Left lobe of liver (tissue), 2 donors: ENCODE results near the gene PASD1. TPM values are rescaled to one million over a fixed set of nuclear protein-coding genes. Genes with fewer than 3 reads are reported as not detected.
"Not testable (repeated sequence)": the region's sequence is repeated elsewhere in the genome, so short reads cannot be mapped to it uniquely, and the experiment has no call there.

Experiments
- ATAC-seq: fragments of 200-7000 bp; cut with Tn5 transposase; one replicate; pipeline ENCODE4 v1.9.1; 2020; ENCODE audit warnings: mild to moderate bottlenecking, moderate library complexity
- DNase-seq: peaks from one replicate; pipeline ENCODE4 v3.0.0-alpha.2; 2020; ENCODE audit warnings: low spot score
- total RNA-seq: library from RNA; stranded (reverse); gene quantifications from one replicate; pipeline ENCODE4 v1.2.1, GENCODE V29; 2021
- donor health status: DM: no; HTN: no; CAD: no; lungs with moderate emphysema.
- donor health status: DM: no; HTN: yes; CAD: no.

Gene PASD1
- total RNA-seq, 1 donor from 2014 or later = not detected

DNA sequence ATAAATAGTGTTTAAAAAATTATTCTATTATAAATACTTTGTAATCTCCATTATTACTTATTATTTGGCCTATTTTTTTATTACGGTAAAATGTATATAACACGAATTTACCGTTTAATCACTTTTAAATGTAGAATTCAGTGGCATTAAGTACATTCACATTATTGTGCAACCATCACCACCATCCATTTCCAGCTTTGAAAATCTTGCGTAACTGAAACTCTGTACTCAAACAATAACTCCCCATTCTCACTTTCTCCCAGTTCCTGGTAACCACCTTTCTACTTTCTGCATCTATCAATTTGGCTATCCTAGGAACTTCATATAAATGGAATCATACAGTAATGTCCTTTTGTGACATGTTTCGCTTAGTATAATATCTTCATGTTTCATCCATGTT, 45.7 kb downstream of the PASD1 start:
- DNase-seq (no peak), ATAC-seq (no peak)

- DNase-seq = no peak
These were observed 57.9 kb downstream of the PASD1 start for GRCh38 chrX:151621422-151621821.

GRCh38 chrX:151624677-151625076, 61.2 kb downstream of the PASD1 start:
- DNase-seq = no peak
- ATAC-seq = no peak

More at GRCh38 chrX:151621422-151621821, 57.9 kb downstream of the PASD1 start:
- no peak for ATAC-seq

DNA sequence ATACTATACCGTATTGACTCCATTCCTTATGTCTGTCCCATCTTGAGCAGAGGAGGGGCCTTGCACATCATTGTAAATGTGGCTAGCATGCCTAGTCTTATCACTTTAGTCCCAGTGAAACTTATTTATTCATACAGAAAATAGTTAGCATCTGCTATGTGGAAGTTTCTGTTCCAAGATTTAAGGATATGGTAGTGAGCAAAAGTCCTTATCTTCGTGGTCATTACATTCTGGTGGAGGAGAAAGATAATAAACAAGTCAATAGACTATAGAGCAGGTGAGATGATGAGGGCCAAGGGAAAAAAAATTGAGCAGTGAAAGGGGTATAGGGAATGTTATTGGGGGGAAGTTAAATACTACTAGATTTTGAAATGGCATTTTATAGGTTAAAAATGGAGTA, 68.3 kb downstream of the PASD1 start:
- no peak for DNase-seq
- ATAC-seq = no peak

GRCh38 chrX:151633157-151633556, 69.7 kb downstream of the PASD1 start:
- ATAC-seq (no peak), DNase-seq (no peak)

DNA sequence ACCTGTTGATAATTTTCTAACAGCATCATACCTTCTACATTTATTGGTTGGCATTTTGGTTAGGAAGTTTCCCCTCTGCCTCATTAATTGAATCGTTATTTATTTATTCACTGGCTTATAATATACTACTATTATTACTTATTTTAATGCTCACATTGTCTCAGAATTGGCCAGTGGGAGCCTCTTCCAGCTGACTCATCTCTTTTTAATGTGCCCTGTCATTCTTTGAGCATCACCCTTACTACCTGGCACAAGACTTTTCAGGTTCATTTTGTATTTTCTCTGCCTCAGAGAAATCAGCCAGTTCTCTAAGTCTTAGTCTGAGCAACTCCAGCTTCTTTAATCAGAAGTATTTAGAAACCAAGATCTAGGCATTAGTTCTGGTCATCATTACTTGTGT, 71.5 kb downstream of the PASD1 start:
- ATAC-seq (no peak), DNase-seq (no peak)

DNA sequence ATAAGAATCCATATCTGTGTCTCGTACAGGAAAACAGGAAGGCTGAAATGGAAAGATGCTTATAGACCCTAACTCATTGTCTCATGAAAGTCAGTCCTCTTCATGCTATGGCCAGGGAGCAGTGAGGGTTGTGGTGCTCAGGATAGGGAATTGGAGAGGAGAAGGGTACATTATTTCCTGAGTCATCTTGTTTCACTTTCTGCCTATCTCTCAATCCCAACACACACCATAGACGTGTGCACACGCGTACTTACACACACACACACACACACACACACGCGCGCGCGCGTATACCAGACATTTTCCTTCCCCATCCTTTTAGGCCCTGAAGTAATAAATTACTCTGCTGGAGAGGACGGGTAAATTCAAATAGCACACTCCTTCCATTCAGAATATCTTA, 78.1 kb downstream of the PASD1 start:
- ATAC-seq (no peak), DNase-seq (no peak)

- DNase-seq (no peak), ATAC-seq (no peak)
These were observed 111.8 kb downstream of the PASD1 start for GRCh38 chrX:151675121-151675746.

- DNase-seq = no peak
- no peak for ATAC-seq
These were observed 112.7 kb downstream of the PASD1 start for GRCh38 chrX:151676196-151676595.

DNA sequence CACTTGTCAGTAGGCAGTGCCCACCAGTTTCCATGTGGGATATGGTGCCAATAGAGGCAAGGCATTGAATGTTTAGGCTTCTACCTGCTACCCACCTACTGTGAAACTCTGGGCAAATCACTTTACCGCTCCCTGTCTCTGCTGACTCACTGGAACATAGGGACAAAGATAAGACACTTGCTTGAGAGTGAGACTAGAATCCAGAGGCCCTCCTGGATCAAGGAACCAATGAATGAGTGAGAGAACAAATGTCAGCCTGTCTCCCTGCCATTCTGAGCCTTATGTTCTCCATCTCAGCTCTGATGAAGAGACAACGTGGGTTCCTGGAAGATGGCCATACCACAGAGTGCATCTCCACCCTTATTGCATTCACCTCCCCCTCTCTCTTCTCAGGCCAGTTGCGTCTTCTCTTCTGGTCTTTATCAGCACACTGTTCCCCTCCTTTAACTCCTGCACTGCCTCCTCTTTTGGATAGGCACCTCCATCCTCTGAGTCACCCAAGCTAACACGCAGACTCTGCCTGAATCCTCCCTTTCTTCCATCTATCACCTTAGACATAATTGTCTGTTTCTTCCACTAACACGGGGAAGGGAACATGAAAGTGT, 116.4 kb downstream of the PASD1 start:
- DNase-seq (no peak), ATAC-seq (no peak)

GRCh38 chrX:151680805-151681204, 117.3 kb downstream of the PASD1 start:
- ATAC-seq = peak; percentile 93

GRCh38 chrX:151687635-151688034, 124.2 kb downstream of the PASD1 start:
- DNase-seq (no peak), ATAC-seq (no peak)

More at GRCh38 chrX:151680805-151681204, 117.3 kb downstream of the PASD1 start:
- DNase-seq = peak; percentile 57

DNA sequence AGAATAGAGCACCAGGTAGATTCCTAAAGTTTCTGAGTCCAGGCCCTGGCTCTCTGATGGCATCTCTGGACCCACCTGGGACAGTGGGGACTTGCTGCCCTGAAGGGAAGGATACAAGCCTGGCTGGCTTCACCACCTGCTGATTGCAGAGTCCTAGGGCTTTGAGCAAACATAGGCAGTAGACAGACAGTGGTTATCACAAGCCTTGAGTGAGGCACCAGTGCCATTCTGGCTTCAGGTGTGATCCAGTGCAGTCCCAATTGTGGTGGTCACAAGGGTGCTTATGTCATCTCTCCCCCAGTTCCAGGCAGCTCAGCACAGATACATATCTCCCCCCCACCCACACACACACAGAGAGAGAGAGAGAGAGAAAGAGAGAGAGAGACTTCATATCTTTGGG, 125.2 kb downstream of the PASD1 start:
- no peak for DNase-seq
- no peak for ATAC-seq

- ATAC-seq (no peak), DNase-seq (no peak)
These were observed 129.3 kb downstream of the PASD1 start for GRCh38 chrX:151692825-151693224.

DNA sequence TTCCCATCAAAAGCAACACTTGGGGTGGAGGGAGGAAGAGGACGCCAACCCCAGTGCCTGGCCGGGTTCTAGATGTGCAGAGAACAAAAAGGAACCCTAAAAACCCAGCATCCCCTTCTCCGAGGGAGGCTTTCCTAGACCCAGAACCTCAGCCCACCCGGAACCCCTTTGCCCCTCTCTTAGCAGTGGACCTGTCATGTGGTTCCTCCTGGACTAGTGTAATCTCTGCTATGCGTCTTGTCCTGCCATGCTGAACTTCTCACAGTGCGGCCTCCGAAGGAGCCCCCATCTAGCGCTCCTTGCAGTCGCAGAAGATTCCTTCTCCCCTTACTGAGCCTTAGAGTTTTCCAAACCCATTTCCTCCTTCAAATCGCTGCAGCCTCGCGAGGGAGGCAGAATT, 130.6 kb downstream of the PASD1 start:
- DNase-seq (no peak), ATAC-seq (no peak)

- no peak for ATAC-seq
- no peak for DNase-seq
These were observed 131.4 kb downstream of the PASD1 start, which contains the start of gene PRRG3 for GRCh38 chrX:151694661-151695582. Gene PRRG3 (plus strand): TSS chrX:151695458. CDS start chrX:151698815, 3,357 bp downstream.

GRCh38 chrX:151695583-151696340, 132.3 kb downstream of the PASD1 start:
- no peak for ATAC-seq
- no peak for DNase-seq

GRCh38 chrX:151697082-151697481, 133.6 kb downstream of the PASD1 start:
- not testable (repeated sequence) for ATAC-seq, DNase-seq

DNA sequence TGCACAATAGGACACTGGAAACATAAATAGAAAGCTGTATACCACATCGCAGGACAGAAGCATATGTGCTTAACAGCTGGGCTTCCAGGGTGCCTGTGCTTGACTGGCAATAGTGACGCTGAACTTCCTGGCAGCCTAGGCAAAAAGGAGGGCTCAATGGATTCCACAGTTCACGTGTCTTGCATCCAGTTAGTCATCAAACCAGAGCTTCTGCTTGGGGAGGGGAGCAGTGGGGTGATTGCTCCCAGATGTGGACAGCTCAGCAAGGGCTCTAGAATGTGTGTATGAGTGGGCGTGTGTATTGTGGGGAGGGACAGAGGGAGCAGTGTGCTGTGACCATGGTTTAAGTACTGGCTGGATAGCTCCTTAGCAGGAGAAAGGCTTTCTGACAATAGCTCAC, 134.0 kb downstream of the PASD1 start:
- no peak for DNase-seq
- ATAC-seq = no peak

DNA sequence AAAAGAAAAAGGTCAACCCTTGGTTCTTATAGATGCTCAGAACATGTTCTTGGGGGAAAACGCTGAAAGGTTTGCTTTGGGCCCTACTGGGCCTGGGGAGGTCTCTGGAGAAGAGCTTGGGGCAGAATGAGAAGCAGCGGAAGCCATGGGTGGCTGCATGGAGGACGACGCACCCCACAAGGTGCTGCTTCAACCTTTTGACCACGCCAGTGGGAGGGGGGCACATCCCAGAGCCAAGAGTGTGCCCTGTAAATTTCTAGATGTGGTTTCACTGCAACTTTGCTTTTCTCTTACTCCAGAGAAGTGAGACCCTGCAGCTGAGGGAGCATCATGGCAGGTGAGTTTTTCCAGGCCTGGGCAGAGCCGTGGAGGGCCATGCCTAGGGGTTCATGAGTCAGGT, 135.0 kb downstream of the PASD1 start:
- ATAC-seq (no peak), DNase-seq (no peak)

DNA sequence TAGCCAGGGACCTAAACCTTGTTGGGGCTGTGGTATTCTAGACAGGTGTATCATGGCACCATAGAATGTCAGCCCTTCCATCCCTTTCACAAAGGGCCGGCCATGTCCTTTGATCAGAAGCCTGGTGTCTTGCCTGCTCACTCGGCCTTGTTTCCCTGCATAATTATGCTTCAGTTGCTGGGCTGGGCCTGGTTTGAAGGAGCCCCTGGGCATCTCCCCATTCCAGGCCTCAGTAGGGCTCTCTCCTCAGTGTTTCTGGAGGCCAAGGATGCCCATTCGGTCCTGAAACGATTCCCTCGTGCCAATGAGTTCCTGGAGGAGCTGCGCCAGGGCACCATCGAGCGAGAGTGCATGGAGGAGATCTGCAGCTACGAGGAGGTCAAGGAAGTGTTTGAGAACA, 136.3 kb downstream of the PASD1 start:
- DNase-seq (no peak), ATAC-seq (no peak)
